AG04449 (cell line): ENCODE measurements around the gene PRKCZ.

Experiments used
- CTCF ChIA-PET: fragments of 350-600 bp; formaldehyde crosslinking; extraction: SDS; loops from one replicate; lab custom pipeline; 2021; ENCODE audit warnings: antibody characterized with exemption; lab: Yijun Ruan, JAX
- POLR2A ChIA-PET: fragments of 400-600, 350-600 bp; formaldehyde crosslinking; extraction: SDS; loops from one replicate; lab custom pipeline; 2020; ENCODE audit warnings: antibody characterized with exemption, inconsistent platforms; lab: Yijun Ruan, JAX
- DNase-seq: peaks from one replicate; pipeline ENCODE4 v3.0.0-alpha.2; 2010; ENCODE audit warnings: low read depth, low spot score
- H3K4me3 ChIP-seq: 2 replicates; pipeline ENCODE4 v1.5.1; 2011; ENCODE audit warnings: low read depth, mild to moderate bottlenecking, control low read depth, low read length
- TF ChIP-seq, protein P1 (sequence below): IDR thresholded peaks from one replicate; pipeline ENCODE4 v1.5.1; 2011; ENCODE audit warnings: mild to moderate bottlenecking, moderate library complexity, low read length, control low read depth, inconsistent platforms; ENCODE audit not compliant: insufficient read depth; ENCODE audit errors: missing control alignments

The PRKCZ gene

GRCh38 chr1:2098839-2099785, 48.9 kb downstream of the PRKCZ start:
- no peak overlapping the region for H3K4me3 ChIP-seq
- CTCF ChIA-PET: interaction anchor here (1.0 kb wide), 1 partner anchor 41 kb away, joined by 4 read pairs; no protein-coding TSS in a partner anchor
- POLR2A ChIA-PET: no interaction called here
- TF ChIP-seq, protein P1, sequence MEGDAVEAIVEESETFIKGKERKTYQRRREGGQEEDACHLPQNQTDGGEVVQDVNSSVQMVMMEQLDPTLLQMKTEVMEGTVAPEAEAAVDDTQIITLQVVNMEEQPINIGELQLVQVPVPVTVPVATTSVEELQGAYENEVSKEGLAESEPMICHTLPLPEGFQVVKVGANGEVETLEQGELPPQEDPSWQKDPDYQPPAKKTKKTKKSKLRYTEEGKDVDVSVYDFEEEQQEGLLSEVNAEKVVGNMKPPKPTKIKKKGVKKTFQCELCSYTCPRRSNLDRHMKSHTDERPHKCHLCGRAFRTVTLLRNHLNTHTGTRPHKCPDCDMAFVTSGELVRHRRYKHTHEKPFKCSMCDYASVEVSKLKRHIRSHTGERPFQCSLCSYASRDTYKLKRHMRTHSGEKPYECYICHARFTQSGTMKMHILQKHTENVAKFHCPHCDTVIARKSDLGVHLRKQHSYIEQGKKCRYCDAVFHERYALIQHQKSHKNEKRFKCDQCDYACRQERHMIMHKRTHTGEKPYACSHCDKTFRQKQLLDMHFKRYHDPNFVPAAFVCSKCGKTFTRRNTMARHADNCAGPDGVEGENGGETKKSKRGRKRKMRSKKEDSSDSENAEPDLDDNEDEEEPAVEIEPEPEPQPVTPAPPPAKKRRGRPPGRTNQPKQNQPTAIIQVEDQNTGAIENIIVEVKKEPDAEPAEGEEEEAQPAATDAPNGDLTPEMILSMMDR: no peak
- no peak for DNase-seq

DNA sequence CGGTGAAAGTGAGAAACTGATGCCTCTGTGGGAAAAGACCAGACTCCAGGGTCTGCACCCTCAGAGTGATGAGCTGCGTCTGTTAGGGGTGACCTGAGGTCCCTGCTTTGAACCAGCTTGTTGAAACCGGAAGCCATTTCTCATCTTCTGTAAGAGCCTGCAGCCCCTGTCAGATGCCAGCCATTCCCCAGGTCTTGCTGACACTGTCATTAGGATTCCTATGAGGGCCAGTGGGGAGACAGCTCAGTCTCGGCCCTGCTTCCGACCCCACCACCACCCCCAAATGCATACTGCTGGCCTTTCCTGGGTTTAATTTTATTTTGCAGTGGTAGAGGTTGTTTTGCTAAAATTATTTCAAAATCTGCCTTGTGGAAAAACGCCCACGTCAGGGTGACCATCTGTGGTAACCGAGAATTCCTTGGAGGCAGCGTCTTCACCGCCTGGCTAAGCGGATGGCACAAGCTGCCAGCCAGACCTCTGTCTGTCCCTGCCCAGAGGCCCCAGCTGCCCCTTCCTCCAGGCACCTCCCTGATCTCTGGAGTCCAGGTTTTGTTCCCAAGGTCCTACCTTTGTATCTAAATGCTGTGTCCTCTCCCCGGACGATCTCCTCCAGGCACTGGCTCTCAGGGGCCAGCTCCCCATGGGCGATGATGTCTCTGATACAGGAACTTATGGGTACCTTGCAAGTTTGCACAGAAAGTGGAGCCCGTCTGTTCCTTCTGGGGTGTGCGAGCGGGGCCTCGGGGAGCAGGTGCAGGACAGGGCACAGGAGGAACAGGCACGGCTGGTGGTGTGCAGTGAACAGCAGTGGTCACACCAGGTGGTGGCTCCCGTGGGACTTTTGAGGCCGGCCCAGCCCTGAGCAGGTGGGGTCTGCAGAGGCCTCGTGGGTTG, 49.9 kb downstream of the PRKCZ start:
- ChIA-PET CTCF (interaction anchor here (1.0 kb wide), 1 partner anchor 40 kb away, joined by 4 read pairs; no protein-coding TSS in a partner anchor), POLR2A (no interaction called here)
- TF ChIP-seq, protein P1: no peak
- no peak overlapping the region for H3K4me3 ChIP-seq
- no peak for DNase-seq

GRCh38 chr1:2100780-2101108, 50.5 kb downstream of the PRKCZ start:
- no peak for DNase-seq
- ChIA-PET CTCF (no interaction called here), POLR2A (no interaction called here)
- TF ChIP-seq, protein P1: no peak
- no peak overlapping the region for H3K4me3 ChIP-seq

DNA sequence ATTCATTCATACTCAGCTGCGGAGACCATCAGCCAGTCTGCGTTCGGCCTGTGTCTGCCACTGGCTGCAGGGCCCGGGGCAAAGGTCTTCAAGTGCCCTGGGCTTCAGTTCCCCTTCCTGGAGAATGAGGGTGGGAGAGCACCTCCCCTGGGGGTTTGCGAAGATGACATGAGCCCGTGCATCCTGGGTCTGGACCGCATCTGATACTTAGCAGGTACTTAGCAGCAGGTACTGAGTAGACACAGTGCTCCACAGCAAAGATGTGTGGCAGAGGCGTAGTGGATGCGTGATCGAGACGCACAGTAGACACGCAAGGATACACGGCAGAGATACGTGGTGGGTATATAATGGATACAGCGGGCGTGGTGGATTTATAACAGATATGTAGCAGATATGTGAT, 51.3 kb downstream of the PRKCZ start:
- no peak for DNase-seq
- POLR2A ChIA-PET: no interaction called here
- CTCF ChIA-PET: no interaction called here
- TF ChIP-seq, protein P1: no peak
- H3K4me3 ChIP-seq: no peak overlapping the region

DNA sequence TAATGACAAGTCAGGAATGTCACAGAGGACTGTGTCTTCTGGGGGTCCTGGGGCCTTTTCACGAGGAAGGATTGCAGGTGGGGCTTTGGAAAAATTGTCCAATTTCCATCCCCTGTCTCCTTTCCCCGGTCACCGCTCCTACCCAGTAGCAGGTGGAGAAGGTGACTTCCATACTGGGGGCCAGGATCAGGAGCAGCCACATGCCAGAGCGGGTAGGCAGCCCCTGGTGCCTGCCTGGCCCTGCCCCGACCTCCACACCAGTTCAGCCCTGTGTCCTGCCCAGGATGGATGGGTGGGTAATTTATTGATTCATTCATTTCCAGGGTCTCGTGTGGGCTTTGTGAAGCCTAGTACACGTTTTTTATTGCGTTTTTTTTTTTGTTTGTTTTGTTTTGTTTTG, 51.7 kb downstream of the PRKCZ start:
- no peak overlapping the region for H3K4me3 ChIP-seq
- ChIA-PET POLR2A (no interaction called here), CTCF (no interaction called here)
- TF ChIP-seq, protein P1: no peak
- DNase-seq: no peak
